Measurements from ENCODE around the gene PRKCZ. TPM values are rescaled to one million over a fixed set of nuclear protein-coding genes. Genes with fewer than 3 reads are reported as not detected.

Gene PRKCZ
- polyA plus RNA-seq, 3 donors from 2014 or later: 7.5 to 14.0 (median 9.4) TPM

DNA sequence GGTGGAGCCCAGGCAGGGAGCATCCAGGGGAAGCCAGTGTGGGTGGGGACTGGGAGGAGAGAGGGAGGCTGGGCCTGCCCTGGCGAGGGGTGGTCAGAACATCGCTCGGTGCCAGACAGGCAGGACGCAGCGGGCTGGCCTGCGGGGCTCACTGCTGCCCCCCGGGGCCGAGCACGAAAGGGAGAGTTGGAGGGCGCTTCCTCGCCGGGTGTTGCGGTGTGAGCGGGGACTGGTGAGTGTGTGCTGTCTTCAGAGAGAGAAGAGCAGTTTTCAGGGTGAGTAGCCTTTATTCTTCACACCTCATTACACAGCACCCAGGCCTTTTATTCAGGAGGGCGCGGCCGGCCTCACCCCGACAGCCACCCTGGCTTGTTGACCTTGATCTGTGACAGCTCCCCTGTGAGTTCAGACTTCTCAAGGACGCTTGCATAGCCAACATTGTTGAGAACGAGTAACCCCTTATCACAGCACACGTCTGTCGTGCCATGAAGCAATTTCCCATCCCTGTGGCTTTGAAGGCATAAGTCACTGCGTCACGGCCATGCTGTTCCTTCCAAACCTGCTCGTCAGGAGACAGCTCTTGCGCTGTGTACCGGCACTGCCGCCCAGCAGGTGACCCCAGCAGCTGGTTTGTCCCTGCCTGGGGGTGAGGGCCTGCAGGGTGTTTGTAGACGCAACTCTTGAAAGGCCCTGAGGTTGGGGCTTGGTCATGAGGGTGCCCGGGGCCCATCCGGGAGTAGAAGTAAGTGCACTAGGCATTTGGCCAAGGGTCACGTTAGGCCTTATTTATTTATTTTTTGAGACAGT lies 54.6 kb downstream of the PRKCZ start:
- H3K27me3 Mint-ChIP-seq (ENCODE audit: low read depth in 3 of 3): peaks cover 0 to 3% (median 0%) of the 10 kb centered on the region in 3 donors
- H3K27ac Mint-ChIP-seq: no peak overlapping the region
- H3K4me1 Mint-ChIP-seq: no peaks in the 10 kb centered on the region
- H3K36me3 Mint-ChIP-seq: peaks cover 0 to 4% (median 0%) of the 10 kb centered on the region in 3 donors
- no peak overlapping the region for H3K4me3 Mint-ChIP-seq
- H3K9me3 Mint-ChIP-seq: no peaks in the 10 kb centered on the region
- no peak for DNase-seq

DNA sequence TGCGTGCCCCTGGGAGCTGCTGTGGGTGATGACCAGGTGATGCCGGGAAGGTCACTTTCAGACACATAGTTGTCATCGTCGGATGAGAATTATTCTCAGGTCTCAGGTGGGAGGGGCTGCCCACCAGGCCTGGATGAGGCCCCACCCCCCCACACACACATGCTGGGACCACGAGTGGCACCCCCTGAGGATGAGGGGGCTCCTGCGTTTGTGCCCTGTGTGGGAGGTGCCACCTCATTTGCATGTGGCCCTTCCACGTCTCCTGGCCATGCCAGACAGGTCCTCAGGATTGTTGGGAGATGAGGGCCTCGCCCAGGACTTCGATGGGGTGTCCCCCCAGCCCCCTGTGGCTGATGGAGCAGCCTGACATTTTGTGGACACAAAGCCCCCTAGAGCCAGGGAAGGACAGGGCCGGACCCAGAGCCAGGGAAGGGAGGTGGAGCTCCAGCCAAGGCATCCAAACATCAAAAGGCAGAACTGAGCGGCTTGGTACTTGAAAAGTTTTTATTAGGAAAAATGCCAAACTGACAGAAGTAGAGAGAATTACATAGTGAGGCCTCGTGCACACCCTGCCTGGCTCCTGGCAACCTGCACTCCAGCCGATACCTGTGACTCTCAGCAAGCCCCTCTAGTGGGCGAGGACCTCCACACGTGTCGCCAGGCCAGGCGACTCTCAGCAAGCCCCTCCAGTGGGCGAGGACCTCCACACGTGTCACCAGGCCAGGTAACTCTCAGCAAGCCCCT lies 55.7 kb downstream of the PRKCZ start:
- Mint-ChIP-seq H3K27ac (no peak overlapping the region), H3K4me3 (no peak overlapping the region), H3K36me3 (peaks cover 0 to 4% (median 0%) of the 10 kb centered on the region in 3 donors), H3K4me1 (no peaks in the 10 kb centered on the region), H3K27me3 (ENCODE audit: low read depth in 3 of 3) (peaks cover 0 to 1% (median 0%) of the 10 kb centered on the region in 3 donors), H3K9me3 (no peaks in the 10 kb centered on the region)
- DNase-seq: no peak

DNA sequence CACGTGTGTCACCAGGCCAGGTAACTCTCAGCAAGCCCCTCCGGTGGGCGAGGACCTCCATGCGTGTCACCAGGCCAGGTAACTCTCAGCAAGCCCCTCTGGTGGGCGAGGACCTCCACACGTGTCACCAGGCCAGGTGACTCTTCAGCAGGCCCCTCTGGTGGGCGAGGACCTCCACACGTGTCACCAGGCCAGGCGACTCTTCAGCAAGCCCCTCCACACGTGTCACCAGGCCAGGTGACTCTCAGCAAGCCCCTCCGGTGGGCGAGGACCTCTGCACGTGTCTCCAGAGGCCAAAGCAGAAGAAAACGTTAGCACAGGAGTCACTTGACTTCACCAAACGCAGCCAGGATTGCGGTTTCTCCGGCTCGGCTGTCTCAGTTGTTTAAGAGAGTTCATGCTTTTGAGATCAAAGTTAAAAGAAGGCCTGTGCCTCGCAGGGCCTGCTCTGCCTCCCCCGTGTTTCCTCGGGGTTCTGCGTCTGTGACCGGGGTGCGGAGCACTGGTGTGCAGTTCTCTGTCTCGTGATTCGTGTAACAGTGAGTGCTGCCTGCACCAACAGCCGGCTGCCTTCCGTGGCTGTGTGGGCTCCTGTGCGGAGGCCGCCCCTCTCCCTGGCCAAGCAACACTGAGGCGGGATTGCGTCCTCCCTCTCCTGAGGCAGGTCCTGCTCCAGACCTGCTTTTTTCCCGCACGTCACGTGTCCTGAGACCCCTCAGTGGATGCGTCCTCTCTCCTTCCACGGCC lies 56.6 kb downstream of the PRKCZ start:
- Mint-ChIP-seq H3K9me3 (no peaks in the 10 kb centered on the region), H3K4me1 (no peaks in the 10 kb centered on the region), H3K27me3 (ENCODE audit: low read depth in 3 of 3) (peaks cover 0 to 1% (median 0%) of the 10 kb centered on the region in 3 donors), H3K36me3 (no peaks in the 10 kb centered on the region), H3K27ac (no peak overlapping the region), H3K4me3 (no peak overlapping the region)
- no peak for DNase-seq

DNA sequence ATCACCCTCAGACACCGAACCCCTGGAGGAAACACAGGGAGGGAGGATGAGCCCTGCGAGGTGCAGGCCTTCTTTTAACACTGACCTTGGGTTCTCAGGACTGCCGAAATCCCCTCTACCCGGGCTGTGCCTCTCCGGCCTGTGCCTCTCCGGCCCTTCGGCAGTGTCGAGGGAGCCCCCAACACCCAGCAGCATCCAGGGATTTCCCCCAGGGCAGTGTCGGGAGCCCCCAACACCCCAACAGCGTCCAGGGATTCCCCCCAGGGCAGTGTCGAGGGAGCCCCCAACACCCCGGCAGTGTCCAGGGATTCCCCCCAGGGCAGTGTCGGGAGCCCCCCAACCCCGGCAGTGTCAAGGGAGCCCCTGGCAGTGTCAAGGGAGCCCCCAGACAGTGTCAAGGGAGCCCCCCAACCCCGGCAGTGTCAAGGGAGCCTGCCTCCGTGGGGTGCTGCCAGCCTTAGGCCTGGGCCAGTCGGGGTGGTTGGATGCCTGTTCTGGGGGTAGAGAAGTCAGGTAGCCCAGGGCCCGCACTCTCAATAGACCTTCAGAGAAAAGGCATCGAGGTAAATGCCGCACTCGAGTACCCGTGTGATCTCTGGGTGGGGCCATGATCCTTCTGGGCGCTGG lies 57.5 kb downstream of the PRKCZ start:
- no peaks in the 10 kb centered on the region for H3K4me1 Mint-ChIP-seq
- DNase-seq: no peak
- H3K4me3 Mint-ChIP-seq: no peak overlapping the region
- H3K9me3 Mint-ChIP-seq: no peaks in the 10 kb centered on the region
- H3K27me3 Mint-ChIP-seq (ENCODE audit: low read depth in 3 of 3): peaks cover 0 to 1% (median 0%) of the 10 kb centered on the region in 3 donors
- no peaks in the 10 kb centered on the region for H3K36me3 Mint-ChIP-seq
- no peak overlapping the region for H3K27ac Mint-ChIP-seq

DNA sequence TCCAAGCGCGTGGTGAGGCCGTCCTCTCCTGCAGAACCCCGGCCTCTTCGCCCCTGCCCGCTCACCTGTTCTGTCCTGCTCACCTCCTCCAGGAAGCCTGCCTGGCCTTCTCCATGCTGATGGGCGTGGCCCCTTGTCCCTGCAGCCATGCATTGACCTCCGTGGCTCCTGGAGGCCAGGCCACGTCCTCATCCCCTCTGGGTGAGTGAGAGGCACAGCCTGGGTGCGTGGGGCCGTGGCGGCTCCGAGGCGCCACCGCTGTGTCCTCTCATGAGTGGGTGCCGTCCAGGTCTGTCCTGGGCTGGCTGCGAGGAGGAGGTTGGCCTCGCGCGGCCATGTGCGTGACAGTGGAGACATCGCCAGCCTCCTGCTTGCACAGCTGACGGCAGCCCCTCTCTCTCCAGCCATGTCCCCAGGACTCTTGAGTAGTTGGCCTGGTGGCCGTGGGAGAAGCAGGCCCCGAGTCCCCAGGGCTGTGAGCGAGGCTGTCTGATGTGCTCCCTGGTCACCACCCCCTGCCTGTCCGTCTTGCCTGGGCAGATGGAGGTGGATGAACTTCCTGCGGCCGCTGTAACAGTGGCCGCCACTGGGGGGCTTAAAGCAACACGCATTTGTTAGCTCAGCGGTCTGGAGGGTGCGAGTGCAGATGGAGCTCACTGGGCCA lies 58.1 kb downstream of the PRKCZ start:
- no peak for DNase-seq
- no peaks in the 10 kb centered on the region for H3K9me3 Mint-ChIP-seq
- no peak overlapping the region for H3K27ac Mint-ChIP-seq
- H3K27me3 Mint-ChIP-seq (ENCODE audit: low read depth in 3 of 3): peaks cover 0 to 1% (median 0%) of the 10 kb centered on the region in 3 donors
- no peaks in the 10 kb centered on the region for H3K4me1 Mint-ChIP-seq
- H3K4me3 Mint-ChIP-seq: no peak overlapping the region
- H3K36me3 Mint-ChIP-seq: no peaks in the 10 kb centered on the region

DNA sequence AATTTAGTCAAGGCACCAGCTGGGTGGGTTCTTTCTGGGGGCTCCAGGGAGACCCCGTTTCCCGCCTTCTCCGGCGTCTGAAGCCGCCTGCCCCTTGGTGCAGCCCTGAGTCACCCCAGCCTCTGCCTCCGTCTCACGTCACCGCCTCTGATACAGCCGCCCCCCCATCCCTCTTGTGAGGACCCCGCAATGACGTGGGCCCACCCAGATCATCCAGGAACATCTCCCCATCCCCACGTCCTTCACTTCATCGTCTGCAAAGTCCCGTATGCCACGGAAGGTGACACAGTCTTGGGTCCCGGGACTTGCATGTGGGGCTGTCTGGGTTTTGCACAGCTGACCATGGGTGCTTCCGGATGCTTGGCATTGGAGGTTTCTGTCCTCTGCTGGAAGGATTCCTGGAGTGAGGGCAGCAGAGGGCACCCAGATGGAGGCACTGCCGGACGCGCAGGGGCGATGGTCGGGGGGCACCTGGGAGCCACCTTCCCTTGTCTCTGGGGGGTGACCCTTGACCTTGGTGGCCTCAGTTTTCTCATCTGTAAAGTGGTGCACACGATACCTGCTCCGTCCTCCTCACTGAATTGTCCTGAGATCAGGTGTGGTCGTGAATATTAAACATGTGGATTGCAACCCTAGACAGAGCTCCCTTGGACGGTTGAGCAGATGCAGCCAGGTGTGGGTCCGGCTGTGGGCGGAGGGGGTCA lies 58.8 kb downstream of the PRKCZ start:
- Mint-ChIP-seq H3K27me3 (ENCODE audit: low read depth in 3 of 3) (peaks cover 0 to 2% (median 1%) of the 10 kb centered on the region in 3 donors), H3K4me3 (no peak overlapping the region), H3K27ac (no peak overlapping the region), H3K9me3 (no peaks in the 10 kb centered on the region), H3K36me3 (no peaks in the 10 kb centered on the region), H3K4me1 (no peaks in the 10 kb centered on the region)
- DNase-seq: no peak

DNA sequence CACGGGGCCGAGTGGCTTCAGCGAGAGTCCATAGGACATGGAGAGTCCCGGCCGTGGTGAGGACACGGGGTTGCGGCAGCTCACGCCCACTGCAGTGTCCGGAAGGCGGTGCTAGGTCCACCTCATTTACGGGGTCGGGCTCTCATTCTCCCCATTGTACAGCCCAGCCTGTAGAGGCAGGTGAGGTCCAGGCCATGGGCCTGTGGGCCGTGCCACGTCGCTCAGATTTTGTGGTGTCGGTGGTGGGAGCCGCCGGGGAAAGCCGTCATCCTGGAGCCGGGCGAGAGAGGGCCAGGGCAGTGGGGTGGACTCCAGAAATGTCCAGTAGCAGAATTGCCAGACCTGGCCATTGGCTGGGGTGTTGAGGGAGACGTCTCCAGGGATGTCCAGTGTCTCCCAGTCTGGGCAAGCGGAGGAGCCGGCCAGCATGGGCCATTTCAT lies 59.4 kb downstream of the PRKCZ start:
- H3K4me3 Mint-ChIP-seq: no peak overlapping the region
- H3K36me3 Mint-ChIP-seq: no peaks in the 10 kb centered on the region
- H3K4me1 Mint-ChIP-seq: no peaks in the 10 kb centered on the region
- H3K9me3 Mint-ChIP-seq: no peaks in the 10 kb centered on the region
- DNase-seq: no peak
- no peak overlapping the region for H3K27ac Mint-ChIP-seq
- peaks cover 0 to 2% (median 0%) of the 10 kb centered on the region in 3 donors for H3K27me3 Mint-ChIP-seq (ENCODE audit: low read depth in 3 of 3)

DNA sequence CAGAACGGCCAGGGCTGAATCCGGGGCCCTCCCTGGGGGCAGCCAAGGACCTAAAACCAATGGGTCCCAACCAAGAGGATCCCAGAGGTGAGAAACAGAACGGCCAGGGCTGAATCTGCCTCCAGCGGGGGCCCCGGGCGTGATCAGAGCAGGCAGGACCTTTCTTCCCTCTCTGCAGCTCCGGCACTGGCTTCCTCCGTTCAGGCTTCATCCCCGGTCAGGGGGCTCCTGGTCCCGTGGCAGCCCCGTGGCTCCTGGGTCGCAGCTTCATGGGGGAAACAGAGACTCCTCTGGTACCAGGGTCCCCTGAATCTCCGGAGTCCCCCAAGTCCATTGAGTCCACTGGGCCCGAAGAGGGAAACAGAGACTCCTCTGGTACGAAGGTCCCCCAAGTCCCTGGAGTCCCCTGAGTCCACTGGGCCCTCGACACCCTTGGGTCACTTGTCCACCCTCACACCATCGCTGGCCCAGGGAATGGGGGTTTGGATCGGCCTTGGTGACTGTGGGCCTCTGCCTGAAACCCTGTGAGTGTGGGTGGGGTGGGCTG lies 60.1 kb downstream of the PRKCZ start:
- DNase-seq: no peak
- H3K36me3 Mint-ChIP-seq: no peaks in the 10 kb centered on the region
- H3K27ac Mint-ChIP-seq: no peak overlapping the region
- no peak overlapping the region for H3K4me3 Mint-ChIP-seq
- no peaks in the 10 kb centered on the region for H3K9me3 Mint-ChIP-seq
- peaks cover 0 to 2% (median 0%) of the 10 kb centered on the region in 3 donors for H3K27me3 Mint-ChIP-seq (ENCODE audit: low read depth in 3 of 3)
- H3K4me1 Mint-ChIP-seq: no peaks in the 10 kb centered on the region

DNA sequence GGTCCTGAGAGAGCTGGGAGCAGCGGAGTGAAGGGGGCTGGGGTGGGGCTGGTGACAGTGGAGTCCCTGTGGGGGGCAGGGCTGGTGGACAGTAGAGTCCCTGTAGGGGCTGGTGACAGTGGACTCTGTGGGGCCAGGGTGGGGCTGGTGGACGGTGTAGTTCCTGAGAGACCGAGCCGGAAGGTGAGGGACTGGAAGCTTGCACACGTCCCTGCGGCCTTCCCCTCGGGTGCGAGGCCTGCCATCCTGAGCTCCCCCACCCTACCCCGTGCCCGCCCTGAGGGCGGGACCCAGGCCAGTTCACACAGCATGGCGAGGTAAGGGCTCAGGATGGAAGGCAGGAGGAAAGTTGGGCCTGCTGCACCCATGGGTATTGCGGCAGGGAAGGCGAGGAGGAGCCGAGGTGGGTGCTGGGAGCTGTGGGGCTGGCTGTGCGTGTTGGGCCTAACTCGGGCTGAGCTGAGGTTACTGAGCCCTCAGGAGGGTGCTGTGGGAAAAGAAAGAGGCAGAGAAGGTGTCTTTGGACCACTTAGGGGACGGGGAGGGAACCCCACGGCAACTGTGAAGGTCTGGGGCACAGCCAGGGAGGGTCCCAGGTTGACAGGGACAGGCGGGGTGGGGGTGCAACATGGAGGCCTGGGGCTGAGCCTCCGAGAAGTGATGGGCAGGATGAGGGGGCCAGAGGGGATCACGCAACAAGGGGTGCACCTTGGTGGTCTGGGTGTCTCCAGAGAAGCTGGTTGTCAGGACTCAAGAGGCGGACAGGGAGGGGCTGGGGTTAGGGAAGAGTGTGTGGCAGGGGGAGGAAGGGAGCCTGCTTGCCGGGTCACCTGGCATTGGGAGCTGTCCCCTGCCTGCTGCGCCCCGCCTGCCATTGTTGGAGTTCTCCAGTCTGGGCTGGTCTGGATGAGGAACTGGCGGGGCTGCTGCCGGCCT lies 60.8 kb downstream of the PRKCZ start:
- no peak for DNase-seq
- peaks cover 0 to 2% (median 0%) of the 10 kb centered on the region in 3 donors for H3K27me3 Mint-ChIP-seq (ENCODE audit: low read depth in 3 of 3)
- H3K36me3 Mint-ChIP-seq: no peaks in the 10 kb centered on the region
- H3K9me3 Mint-ChIP-seq: no peaks in the 10 kb centered on the region
- H3K27ac Mint-ChIP-seq: no peak overlapping the region
- H3K4me1 Mint-ChIP-seq: no peaks in the 10 kb centered on the region
- no peak overlapping the region for H3K4me3 Mint-ChIP-seq

DNA sequence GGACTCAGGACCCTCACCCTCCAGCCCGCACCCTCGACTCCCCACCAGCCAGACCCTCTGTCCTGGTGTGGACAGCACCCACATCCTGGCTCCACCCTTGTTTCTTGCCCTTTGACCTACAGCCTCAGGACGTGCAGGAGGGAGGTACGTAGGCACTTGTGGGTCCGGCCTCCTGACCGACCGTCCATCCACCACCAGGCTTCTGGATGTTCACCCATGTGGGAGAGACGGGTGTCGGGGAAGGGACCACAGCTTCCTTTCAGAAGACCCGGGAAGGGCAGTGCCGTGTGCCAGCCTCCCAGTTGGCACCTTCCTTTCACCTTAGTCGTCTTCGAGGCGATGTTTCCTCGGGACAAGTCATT lies 61.4 kb downstream of the PRKCZ start:
- Mint-ChIP-seq H3K9me3 (no peaks in the 10 kb centered on the region), H3K27ac (no peak overlapping the region), H3K4me3 (no peak overlapping the region), H3K27me3 (ENCODE audit: low read depth in 3 of 3) (peaks cover 0 to 4% (median 2%) of the 10 kb centered on the region in 3 donors), H3K36me3 (no peaks in the 10 kb centered on the region), H3K4me1 (peaks cover 0 to 4% of the 10 kb centered on the region in 2 donors)
- no peak for DNase-seq

DNA sequence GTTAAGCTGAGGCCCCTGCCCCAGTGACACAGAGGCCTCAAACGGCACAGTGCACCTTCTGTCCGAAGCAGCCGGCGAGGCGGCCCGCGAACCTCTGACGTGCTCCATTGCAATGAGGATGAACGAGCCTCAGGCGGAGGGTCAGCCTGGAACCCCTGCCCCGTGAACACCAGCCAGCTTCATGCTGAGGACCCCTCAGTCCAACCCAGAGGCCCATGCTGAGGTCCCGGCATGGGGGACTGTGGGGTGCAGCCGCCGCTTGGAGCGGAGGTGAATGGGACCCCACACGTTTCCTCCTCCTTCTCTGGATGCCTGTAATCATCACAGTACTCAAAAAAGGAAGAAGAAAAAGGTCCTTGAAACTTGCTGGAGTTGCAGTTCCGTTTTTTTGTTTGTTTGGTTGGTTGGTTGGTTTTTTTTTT lies 62.1 kb downstream of the PRKCZ start:
- no peak overlapping the region for H3K27ac Mint-ChIP-seq
- H3K9me3 Mint-ChIP-seq: no peaks in the 10 kb centered on the region
- H3K4me3 Mint-ChIP-seq: no peak overlapping the region
- peaks cover 0 to 4% (median 2%) of the 10 kb centered on the region in 3 donors for H3K27me3 Mint-ChIP-seq (ENCODE audit: low read depth in 3 of 3)
- DNase-seq: no peak
- peaks cover 0 to 5% of the 10 kb centered on the region in 2 donors for H3K4me1 Mint-ChIP-seq
- no peaks in the 10 kb centered on the region for H3K36me3 Mint-ChIP-seq

Measured in immature natural killer cell (primary cell).